ENCODE results near the gene FAM32A. TPM values are rescaled to one million over a fixed set of nuclear protein-coding genes. Genes with fewer than 3 reads are reported as not detected.

Gene FAM32A
- total and polyA plus RNA-seq, 2 experiments from 2014 or later: 154 to 209 TPM

- Histone ChIP-seq H3K27me3 (no peaks in the 10 kb centered on the region), H3K36me3 (no peaks in the 10 kb centered on the region), H3K4me1 (ENCODE audit: low read depth) (no peaks in the 10 kb centered on the region), H3K27ac (no peak overlapping the region), H3K4me3 (no peak overlapping the region), H3K9me3 (ENCODE audit: low read depth) (no peaks in the 10 kb centered on the region)
- DNase-seq (ENCODE audit: low read depth in 1 of 2, low spot score in 1 of 2): no peak
- TF ChIP-seq, protein P1, sequence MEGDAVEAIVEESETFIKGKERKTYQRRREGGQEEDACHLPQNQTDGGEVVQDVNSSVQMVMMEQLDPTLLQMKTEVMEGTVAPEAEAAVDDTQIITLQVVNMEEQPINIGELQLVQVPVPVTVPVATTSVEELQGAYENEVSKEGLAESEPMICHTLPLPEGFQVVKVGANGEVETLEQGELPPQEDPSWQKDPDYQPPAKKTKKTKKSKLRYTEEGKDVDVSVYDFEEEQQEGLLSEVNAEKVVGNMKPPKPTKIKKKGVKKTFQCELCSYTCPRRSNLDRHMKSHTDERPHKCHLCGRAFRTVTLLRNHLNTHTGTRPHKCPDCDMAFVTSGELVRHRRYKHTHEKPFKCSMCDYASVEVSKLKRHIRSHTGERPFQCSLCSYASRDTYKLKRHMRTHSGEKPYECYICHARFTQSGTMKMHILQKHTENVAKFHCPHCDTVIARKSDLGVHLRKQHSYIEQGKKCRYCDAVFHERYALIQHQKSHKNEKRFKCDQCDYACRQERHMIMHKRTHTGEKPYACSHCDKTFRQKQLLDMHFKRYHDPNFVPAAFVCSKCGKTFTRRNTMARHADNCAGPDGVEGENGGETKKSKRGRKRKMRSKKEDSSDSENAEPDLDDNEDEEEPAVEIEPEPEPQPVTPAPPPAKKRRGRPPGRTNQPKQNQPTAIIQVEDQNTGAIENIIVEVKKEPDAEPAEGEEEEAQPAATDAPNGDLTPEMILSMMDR (IDR thresholded peaks at IDR 0.05; ENCODE audit: low read depth, low read length): no peak
These were observed 38.5 kb downstream of the FAM32A start for GRCh38 chr19:16223746-16224145.

DNA sequence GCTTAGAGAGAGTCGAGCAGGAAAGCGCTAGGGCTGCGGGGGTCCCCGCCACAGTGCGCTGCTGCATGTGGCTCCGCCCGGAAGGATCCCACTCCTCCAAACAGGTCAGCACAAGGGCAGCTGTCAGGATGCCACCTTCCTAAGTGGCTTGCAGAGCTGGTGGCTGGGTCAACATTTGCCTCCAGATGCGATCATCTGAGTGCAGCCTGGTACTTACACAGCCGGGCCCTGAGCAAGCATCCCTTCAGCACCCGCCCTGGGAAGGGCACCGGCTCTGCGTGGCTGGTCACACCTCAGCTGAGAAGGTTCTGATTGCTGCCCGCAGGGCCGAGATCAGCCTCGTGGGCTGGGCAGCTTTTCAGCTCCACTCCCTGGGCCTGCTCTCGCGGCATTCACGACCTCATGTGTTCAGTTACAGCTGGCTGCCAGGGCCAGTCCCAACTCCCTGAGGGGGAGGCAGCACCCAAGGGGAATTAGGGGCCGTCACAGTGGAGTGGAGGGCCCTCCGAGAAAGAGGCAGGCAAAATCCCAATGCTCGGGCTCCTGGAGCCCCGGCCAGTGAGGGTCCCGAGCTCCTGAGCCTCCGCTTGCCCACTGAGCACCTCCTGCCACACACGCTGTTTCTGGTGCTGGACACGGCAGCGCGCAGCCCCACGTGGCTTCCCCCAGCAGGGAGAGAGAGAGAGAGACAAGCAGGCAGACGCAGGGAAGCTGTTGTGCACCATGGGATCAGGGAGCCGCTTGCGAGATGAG is 39.3 kb downstream of the FAM32A start:
- no peak for DNase-seq (ENCODE audit: low read depth in 1 of 2, low spot score in 1 of 2)

GRCh38 chr19:16225279-16226183 is 40.3 kb downstream of the FAM32A start:
- H3K36me3 ChIP-seq: peaks cover 3% of the 10 kb centered on the region
- H3K27me3 ChIP-seq: no peaks in the 10 kb centered on the region
- no peak overlapping the region for H3K4me3 ChIP-seq
- H3K27ac ChIP-seq: no peak overlapping the region
- H3K9me3 ChIP-seq (ENCODE audit: low read depth): no peaks in the 10 kb centered on the region
- TF ChIP-seq, protein P1 (IDR thresholded peaks at IDR 0.05; ENCODE audit: low read depth, low read length): no peak
- H3K4me1 ChIP-seq (ENCODE audit: low read depth): no peaks in the 10 kb centered on the region
- DNase-seq (ENCODE audit: low read depth in 1 of 2, low spot score in 1 of 2): no peak

More for the DNA sequence above, 39.3 kb downstream of the FAM32A start:
- Histone ChIP-seq H3K9me3 (ENCODE audit: low read depth) (no peaks in the 10 kb centered on the region), H3K4me1 (ENCODE audit: low read depth) (no peaks in the 10 kb centered on the region), H3K36me3 (no peaks in the 10 kb centered on the region), H3K4me3 (no peak overlapping the region), H3K27me3 (no peaks in the 10 kb centered on the region), H3K27ac (no peak overlapping the region)
- TF ChIP-seq, protein P1 (IDR thresholded peaks at IDR 0.05; ENCODE audit: low read depth, low read length): no peak

DNA sequence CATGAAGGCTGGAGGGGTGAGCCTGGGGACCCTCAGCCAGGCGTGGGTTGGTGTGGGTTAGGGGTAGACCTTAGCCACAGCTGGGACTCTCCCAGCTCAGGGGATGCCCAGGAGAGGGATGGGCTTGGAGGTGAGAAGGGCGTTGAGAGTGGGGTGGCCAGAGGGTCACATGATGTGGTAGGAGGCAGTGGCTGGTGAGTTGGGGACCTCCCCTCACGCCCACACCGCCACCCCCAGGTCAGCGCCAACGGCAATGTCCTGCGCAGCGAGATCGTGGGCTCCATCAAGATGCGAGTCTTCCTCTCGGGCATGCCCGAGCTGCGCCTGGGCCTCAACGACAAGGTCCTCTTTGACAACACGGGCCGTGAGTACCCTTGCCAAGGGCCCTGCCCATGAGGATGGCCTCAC is 41.0 kb downstream of the FAM32A start:
- no peak for DNase-seq (ENCODE audit: low read depth in 1 of 2, low spot score in 1 of 2)
- Histone ChIP-seq H3K9me3 (ENCODE audit: low read depth) (no peaks in the 10 kb centered on the region), H3K36me3 (peaks cover 3% of the 10 kb centered on the region), H3K4me3 (no peak overlapping the region), H3K4me1 (ENCODE audit: low read depth) (no peaks in the 10 kb centered on the region), H3K27me3 (no peaks in the 10 kb centered on the region), H3K27ac (no peak overlapping the region)
- TF ChIP-seq, protein P1 (IDR thresholded peaks at IDR 0.05; ENCODE audit: low read depth, low read length): no peak

GRCh38 chr19:16226878-16227836 is 41.9 kb downstream of the FAM32A start:
- no peak overlapping the region for H3K27ac ChIP-seq
- H3K4me1 ChIP-seq (ENCODE audit: low read depth): no peaks in the 10 kb centered on the region
- H3K36me3 ChIP-seq: peaks cover 3% of the 10 kb centered on the region
- H3K4me3 ChIP-seq: no peak overlapping the region
- no peaks in the 10 kb centered on the region for H3K9me3 ChIP-seq (ENCODE audit: low read depth)
- TF ChIP-seq, protein P1 (IDR thresholded peaks at IDR 0.05; ENCODE audit: low read depth, low read length): no peak
- no peak for DNase-seq (ENCODE audit: low read depth in 1 of 2, low spot score in 1 of 2)
- H3K27me3 ChIP-seq: no peaks in the 10 kb centered on the region
